T47D (cell line): ENCODE measurements around the gene TPCN2.
"Not testable (repeated sequence)": the region's sequence is repeated elsewhere in the genome, so short reads cannot be mapped to it uniquely, and the experiment has no call there.

Experiments
- DNase-seq, 2 experiments: peaks; one replicate each; pipeline versions ENCODE4 v3.0.0 to v3.0.0-alpha.2; 2011 to 2012; ENCODE audit warnings: low read depth in 1 of 2, low spot score in 1 of 2
- JUND ChIP-seq: IDR thresholded peaks from 2 replicates; pipeline ENCODE4 v1.6.1; 2012; ENCODE audit warnings: low read depth
- in situ Hi-C: cut with HindIII; loops from 2 replicates; pipeline ENCODE4 v1.10.0; 2016; ENCODE audit warnings: low sequenced_read_pairs, low pct_unique_long_range_greater_than_20kb

Gene TPCN2

DNA sequence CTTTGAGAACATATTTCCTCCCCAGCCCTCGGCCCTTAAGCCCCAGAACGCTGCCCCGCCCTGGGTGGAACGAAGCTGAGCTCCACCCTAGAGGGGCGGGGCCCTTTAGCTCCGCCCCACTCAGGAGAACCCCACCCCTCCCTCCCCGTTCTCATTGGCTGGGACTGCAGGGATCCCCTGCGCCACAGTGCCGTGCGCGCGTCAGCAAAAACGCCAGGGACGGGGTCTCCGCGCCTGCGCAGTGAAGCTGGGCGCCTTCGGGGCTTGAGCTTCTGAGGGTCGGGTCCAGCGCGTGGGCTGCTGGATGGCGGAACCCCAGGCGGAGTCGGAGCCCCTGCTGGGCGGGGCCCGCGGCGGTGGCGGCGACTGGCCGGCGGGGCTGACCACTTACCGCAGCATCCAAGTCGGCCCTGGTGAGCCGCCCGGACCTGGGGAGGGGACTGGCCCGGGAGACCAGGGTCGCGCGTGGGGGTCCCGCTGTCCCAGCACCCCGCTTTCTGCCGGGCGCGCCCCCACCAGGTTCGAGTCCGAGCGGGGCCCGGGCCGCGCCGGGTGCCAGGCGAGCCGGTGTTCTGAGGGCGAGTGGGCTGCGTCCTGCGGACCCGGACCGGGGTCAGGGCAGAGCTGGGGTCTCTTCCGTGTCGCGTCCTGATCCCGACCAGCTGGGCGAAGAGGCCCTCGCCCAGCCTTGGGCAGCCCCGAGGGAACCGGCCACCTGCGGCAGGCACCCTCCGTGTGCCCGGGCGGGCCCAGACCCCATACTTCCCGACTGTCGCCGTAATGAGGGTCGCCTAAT, at the start of gene TPCN2:
TSS of gene TPCN2 (plus strand) at position 239 of the 796 bp plus-strand sequence. CDS start at position 305, 66 bp downstream.
- peak; percentile 97 to 100 for DNase-seq
- in situ Hi-C loops, result no loop called here
- no peak for TF ChIP-seq JUND

DNA sequence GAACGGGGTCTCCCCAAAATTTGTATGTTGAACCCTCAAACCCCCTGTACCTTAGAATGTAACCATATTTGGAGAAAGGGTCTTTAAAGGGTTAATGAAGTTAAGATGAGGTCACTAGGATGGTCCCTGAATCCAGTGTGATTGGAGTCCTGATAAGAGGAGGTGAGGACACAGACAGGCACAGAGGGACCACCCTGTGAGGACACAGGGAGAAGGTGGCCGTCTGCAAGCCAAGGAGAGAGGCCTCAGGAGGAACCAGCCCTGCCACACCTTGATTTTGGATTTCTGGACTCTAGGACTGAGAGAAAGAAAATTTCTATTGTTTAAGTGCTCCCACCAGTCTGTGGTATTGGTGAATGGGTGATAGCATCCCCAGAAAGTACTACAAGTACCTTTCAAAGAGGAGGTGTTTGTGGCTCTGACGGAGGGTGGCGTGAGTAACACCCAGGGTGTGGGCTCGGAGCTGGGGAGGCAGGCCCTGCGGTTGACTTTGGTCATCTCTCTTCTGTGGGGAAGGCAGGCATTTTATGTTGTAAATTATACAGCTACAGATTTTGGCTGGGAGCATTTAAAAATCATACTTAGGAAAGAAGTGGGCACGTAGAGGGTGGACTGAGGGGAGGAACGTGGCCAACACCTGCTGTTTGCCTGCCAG, 49.5 kb upstream of the TPCN2 start:
- no peak for DNase-seq
- in situ Hi-C loops, result no loop called here
- no peak for TF ChIP-seq JUND

DNA sequence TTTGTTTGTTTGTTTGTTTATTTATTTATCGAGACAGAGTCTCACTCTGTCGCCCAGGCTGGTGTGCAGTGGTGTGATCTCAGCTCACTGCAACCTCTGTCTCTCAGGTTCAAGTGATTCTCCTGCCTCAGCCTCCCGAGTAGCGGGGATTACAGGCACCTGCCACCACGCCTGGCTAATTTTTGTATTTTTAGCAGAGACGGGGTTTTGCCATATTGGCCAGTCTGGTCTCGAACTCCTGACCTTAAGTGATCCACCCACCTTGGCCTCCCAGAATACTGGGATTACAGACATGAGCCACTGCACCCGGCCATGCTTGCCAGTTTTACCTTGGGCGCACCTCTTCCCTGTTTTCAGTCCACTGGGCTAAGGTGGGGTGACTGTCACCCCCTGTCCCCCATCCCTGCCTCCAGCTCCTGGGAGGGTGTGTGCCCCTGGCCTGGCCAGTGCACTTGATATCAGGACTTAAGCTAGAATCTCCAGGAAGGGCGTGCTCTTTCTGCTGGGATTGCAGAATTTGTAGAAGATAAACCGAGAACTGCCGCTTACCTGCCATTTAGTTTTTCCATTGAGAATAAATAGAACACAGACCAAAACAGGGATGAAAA, 48.9 kb upstream of the TPCN2 start:
- DNase-seq, in situ Hi-C loops: not testable (repeated sequence)

- in situ Hi-C loops, result no loop called here
- no peak for DNase-seq
- TF ChIP-seq JUND, result no peak
Measured at GRCh38 chr11:69000391-69000790, 48.3 kb upstream of the TPCN2 start.

DNA sequence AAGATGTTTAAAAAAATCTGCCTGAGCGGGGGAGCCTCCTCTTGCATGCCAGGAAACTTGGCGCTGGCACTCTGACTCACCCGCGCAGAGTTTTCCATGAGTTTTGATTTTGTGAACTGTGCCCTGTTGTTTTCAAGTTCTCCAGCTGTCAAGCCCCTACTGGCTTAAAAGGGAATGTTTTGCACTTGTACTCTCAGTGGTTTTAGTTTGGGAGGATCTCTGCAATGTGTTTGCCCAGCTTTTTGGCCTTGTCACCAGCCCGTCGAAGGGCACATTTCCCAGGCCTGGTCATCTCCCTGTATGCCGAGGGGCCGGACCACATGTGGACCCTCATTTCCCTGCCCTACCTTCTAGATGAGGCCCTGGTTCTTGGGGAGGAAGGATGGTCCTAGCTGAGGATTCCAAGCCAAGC, 47.9 kb upstream of the TPCN2 start:
- TF ChIP-seq JUND, result no peak
- in situ Hi-C loops, result no loop called here
- peak; percentile 54 to 64 for DNase-seq

- in situ Hi-C loops, result no loop called here
- no peak for DNase-seq
- TF ChIP-seq JUND, result no peak
Measured at GRCh38 chr11:69001243-69002081, 47.3 kb upstream of the TPCN2 start.

DNA sequence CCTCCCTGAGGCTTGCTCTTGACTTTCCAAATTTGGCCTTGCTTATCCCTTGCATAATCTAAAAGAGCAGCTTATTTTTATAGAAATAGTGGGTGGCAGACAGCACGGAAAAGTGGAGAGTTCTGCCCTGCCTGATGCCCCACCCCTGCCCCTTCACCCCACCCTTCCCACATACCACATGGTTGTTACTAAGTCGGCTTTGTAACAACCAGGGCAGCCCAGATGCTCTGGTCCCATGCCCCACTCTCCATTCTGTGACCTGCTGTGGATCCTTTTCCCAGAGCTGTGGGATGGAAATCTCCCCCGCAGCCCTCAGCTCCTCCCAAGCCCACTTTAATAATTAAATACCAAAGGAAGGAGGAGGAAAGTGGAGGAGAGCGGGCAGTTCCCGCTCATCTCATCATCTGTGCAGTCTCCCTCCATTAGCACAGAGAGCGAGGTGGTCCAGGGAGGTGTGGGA, 46.6 kb upstream of the TPCN2 start:
- DNase-seq, result no peak
- no peak for TF ChIP-seq JUND
- in situ Hi-C loops, result no loop called here

- in situ Hi-C loops, result no loop called here
- no peak for DNase-seq
- no peak for TF ChIP-seq JUND
Measured at GRCh38 chr11:69002570-69003231, 46.0 kb upstream of the TPCN2 start.

DNA sequence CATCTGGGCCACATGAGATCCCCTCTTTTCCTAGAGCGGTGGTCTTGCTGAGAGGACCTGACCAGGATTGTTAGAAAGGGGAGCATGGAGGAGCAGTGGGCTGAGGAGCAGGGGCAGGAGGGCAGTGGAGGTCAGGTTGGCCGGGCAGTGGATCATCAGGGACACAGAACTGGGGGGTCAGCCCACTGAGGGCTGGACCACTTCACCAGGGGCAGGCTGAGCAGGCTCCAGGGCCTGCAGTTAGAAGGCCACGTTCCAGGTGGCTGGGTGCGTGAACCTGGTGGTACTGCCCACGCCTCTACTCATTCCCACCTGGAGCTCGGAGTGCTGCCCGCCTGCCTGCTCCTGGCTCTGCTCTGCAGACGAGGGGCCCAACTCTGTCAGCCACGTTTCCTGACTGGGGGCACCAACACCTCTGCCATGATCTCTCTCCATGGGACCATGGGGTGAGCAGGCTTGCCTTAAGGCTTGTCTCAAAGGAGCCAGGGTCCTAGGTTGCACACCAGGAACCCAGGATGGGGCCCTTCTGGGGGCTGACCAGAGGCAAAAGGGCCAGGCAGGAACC, 45.3 kb upstream of the TPCN2 start:
- no peak for TF ChIP-seq JUND

DNA sequence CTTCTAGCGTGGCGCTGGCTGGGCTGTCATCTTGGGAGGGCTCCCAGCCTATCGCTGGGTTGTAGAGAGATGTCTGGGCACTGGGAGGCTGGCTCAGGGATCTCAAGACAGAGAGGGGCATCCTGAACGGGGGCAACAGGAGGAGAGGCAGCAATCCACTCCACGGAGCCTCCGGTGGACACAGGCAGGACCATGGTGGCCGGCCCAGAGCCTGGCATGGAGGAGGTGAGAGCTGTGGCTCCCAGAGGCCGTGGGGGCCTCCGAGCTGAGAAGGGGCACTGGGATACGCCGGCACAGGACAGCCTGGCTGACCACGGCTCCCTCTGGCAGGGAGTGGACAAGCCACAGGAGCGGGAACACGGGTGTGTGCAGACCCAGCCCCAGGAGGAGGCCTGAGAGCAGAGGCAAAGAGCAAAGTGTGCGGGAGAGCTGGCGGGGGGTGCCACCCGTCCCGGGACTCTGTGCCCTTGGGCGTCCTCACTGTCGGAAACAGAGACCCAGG, 44.8 kb upstream of the TPCN2 start:
- DNase-seq, result no peak
- in situ Hi-C loops, result no loop called here
- no peak for TF ChIP-seq JUND

More for the DNA sequence above, 45.3 kb upstream of the TPCN2 start:
- no peak for DNase-seq
- in situ Hi-C loops, result no loop called here

DNA sequence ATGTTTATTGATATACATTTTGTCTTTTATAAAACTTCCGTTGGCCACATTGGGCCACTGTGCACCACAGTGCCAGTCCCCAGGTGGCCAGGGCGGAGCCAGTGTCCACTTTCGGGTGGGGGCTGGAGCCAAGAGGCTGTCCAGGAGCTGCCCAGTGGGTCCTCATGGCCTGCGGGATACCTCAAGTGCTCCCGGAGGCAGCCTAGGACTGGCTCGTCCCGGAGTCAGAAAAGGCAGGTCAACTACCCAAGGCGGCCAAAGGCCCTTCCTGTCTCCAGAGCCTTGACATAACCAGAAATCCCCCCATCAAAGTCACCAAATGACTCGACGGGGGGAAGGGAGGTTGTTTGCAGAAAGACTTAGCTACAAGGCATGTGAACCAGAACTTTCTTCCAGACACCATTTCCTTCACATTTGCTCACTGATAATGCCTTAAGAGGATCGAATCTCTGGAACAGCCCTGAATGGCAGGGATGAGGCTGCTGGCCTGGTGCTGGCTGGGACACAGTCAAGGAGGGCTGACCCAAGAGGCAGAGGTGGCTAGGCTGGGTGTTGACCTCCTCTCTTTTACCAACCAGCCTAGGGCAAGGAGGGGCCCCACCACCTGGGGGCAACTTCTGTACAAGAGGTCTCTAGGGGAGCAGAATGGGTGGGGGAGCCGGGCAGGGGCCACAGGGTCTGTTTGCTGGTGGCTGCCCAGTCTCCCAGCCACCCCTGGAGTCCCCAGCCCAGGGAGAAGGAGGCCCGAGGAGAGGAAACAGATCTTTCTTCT, 44.1 kb upstream of the TPCN2 start:
- no peak for DNase-seq
- TF ChIP-seq JUND, result no peak
- in situ Hi-C loops, result no loop called here
